NCI-H1105 treated with DMSO at 0.1 percent for 48 hours (cell line): ENCODE data around the gene TRIM25.
"Not testable (repeated sequence)": the region's sequence is repeated elsewhere in the genome, so short reads cannot be mapped to it uniquely, and the experiment has no call there.

ENCODE experiments used
- DNase-seq: peaks from one replicate; lab custom pipeline; 2025; lab: John Stamatoyannopoulos, UW

The TRIM25 gene, protein sequence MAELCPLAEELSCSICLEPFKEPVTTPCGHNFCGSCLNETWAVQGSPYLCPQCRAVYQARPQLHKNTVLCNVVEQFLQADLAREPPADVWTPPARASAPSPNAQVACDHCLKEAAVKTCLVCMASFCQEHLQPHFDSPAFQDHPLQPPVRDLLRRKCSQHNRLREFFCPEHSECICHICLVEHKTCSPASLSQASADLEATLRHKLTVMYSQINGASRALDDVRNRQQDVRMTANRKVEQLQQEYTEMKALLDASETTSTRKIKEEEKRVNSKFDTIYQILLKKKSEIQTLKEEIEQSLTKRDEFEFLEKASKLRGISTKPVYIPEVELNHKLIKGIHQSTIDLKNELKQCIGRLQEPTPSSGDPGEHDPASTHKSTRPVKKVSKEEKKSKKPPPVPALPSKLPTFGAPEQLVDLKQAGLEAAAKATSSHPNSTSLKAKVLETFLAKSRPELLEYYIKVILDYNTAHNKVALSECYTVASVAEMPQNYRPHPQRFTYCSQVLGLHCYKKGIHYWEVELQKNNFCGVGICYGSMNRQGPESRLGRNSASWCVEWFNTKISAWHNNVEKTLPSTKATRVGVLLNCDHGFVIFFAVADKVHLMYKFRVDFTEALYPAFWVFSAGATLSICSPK

DNA sequence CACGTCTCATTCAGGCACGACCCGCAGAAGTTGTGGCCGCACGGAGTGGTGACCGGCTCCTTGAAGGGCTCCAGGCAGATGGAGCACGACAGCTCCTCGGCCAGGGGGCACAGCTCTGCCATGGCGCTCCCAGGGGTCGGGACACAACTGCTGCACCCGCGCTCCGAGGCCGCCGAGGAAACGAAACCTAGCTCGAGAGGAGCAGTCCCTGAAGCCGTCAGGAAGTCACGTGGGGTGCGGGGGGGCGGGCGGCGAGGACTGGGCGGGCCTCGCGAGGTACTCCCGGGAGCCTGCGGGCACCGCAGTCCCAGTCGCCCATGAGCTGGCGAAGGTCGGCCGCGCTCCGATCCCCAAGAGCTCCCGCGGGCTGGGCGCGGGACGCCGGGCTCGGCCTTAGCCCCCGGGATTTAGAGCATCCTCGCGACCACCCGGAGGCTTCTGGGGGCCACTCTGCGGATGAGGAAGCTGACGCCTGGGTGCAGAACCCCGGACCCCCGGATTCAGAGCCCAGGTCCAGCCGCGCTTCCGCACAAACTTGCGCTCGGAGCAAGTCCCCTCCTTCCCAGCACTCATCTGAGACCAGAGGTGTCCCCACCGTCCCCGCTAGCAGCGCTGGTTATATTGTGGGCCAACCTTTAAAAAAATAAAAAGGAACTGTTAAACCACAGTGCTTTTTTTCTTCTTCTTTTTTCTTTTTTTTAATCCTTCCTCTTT, at the start of gene TRIM25:
TRIM25 (minus strand) TSS at position 183 of the 714 bp plus-strand sequence; CDS start at position 122, 61 bp downstream.
- peak; percentile 80 for DNase-seq

DNA sequence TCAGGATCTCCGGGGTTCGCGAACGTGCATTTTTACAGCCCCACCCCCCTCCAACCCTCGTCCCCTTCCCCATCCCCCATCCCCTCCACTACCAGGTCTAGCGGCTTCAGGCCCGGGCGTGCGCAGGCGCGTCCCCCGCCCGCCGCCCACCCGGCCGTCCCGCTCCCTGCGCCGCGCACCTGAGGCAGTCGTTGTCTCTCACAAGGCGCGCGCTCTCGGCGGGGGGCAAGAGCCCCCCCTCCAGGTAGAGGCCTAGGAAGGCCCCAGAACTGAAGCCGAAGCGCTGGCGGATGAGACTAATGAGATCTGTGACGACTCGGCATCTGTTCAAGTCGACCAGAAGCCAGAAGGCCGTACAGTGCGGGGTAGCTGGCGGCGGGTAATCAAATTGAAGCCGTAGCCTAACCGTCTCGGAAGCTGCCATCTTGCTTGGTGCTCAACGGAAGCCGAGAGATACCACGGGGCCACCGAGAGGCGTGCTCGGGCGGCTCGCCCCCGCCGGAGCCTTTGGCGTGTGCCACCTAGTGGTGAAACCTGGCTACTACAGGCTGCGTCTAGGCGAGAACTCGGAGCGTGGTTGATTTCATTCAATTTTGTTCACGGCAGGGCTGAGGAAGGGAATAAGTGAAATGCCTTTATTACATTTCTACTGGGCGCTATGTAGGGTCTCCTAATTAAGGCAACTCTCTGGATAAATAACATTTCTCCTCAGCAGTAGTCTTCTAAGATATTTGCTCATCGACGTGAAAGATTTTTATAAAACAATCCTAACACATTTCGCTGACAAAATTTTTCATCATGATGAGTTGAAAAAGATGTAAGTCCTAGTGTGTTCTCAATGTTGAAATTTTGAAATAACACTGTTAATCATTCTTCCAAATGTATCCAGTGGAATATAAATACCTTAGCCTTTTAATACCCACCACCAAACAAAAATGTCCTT, 47.0 kb upstream of the TRIM25 start, which contains the start of gene COIL:
COIL (minus strand) TSS at position 455 of the 943 bp plus-strand sequence; CDS start at position 424, 31 bp downstream.
- peak; percentile 91 for DNase-seq

DNA sequence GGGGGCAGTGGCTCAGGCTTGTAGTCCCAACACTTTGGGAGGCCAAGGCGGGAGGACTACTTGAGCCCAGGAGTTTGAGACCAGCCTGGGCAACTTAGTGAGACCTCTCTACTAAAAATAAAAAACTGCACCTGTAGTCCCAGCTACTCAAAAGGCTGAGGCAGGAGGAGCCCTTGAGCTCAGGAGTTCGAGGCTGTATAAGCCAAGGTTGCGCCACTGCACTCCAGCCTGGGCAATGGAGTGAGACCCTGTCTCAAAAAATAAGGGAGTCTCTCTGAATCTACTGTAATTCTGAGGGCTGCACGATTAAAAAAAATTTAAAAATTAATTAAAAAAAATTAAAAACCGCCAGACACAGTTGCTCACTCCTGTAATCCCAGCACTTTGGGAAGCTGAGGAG, 43.1 kb upstream of the TRIM25 start:
- no peak for DNase-seq

DNA sequence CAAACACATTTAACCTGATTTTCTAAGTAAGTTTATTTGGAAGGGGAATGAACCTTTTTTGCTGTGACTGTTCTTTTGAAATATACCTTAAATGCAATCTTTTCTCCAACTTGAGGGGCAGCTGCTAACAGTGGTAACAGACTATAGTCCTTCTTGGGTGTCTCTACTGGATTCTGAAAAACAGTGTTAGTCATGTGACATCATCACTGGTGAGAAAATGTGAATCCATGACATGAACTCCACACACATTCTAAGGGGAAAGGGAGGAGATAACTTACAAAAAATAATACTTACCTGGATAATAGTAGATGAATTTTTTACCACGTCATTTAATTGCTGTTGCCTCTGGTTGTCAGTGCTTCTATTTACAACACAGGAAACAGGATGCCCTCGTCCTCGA, 35.7 kb upstream of the TRIM25 start:
- no peak for DNase-seq

DNA sequence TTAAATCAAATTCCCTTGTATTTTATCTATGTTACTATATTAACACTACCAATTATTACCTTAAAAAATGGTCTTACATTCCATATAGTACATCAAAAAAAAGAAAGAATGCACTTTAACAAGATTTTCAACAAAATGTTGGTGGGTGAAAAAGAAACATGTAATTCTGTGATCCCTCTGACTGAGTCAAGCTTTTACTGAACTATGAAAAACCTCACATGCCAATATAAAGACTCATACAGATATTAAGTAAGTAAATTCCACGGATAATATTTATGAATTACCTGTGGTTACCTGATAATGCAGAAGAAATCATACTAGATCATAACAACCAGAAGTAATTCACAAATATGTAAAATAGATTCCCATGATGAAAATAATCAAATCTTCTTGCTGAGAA, 34.6 kb upstream of the TRIM25 start:
- no peak for DNase-seq

DNA sequence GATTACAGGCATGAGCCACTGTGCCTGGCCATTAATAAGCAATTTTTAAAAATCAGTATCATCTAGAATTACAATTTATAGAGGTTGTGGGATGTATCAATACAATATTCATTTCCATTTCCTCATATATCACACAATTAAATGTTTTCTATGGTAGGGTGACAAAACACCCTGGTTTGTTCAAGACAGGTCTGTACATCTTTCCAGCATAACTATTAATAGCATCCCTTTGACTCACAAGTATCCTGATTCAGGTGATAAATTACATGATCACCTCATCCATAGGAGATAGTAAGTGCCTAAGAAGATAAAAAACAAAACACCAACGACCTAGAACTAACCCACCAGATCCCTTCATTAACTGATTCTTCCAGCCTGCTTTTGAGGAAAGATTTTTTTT, 33.9 kb upstream of the TRIM25 start:
- no peak for DNase-seq

DNA sequence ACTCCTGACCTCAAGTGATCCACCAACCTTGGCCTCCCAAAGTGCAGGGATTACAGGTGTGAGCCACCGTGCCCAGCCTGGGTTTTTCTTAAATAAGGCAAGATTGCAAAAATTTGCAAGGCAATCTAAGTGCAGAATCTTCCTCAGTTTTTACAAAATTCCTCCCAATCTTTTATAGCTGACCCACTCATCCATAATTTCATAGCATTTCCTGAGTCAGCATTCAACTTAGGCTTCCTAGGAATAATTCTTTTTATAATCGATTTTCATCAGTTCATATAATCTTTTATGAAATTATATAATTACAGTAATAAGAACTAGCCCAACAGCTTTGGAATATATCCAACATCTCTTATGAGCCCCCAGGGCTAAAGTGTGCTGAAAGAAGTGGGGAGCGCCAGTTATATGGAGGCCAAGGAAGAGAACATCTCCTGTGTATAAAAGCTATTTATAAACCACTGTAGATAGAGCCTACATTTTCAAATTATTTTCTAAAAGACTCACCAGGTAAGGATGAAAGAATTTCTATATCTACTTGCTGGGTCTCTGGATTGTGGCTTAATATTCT, 32.2 kb upstream of the TRIM25 start:
- DNase-seq, result no peak

DNA sequence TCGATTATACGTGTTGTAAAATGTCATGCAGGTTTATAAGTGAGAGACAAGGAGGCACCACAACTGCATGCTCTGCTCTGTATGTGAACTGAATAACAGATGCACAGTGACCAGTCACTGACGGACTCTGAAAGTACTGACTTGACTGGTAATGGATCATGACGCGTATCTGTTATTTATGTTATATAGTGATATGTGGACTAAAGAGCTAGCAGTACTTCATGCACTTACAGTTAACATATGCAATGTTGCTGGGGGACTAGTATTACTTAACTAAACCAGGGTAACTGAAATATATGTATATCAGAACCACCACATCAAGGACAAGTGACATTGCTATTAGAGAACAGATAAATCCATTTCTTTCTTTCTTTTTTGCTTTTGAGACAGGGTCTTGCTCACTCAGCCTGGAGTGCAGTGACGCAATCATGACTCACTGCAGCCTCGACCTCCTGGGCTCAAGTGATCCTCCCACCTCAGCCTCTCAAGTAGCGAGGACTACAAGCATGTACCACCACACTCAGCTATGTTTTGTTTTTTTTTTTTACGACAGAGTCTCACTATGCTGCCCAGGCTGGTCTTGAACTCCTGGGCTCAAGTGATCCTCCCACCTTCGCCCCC, 29.8 kb upstream of the TRIM25 start:
- DNase-seq, result no peak

DNA sequence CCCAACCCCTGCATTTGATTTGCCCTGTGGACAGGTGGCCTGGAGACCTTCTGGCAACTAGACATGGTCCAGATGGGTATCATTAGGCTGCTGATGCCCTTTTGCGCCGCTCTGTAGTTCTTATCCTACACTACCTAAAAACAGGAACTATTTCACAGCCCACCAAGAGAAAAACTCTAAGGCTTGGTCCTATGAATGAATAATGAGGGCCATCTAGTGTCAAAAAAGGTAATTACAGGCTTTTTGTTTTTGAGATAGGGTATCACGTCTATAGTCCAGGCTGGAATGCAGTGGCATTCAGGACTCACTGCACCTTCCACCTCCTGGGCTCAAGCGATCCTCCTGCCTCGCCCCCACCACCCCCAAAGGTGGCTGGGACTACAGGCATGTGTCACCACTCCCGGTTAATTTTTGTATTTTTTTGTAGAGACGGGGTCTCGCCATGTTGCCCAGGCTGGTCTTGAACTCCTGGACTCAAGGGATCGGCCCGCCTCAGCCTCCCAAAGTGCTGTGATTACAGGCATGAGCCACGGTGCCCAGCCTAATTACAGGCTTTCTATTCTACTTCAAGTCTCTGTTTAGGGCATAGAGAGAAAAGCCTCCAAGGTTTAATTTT, 26.1 kb upstream of the TRIM25 start:
- DNase-seq, result peak; percentile 56

DNA sequence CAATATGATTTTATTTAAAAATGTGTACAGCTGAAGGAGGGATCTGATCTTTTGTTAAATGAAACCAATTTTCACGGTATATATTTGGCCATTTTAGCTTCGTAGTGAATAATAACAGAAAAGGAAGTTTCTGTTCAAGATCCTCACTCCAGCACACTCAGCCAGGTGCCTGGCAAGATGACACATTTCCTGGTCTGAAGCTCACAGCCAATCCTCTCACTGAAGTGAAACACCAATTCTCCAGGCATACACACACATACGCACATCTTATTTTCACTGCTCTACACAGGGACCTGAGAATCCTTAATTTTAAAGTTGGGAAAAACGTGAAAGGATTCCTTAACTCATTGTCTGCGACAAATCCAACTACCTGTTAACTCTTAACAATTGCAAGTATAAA, 24.4 kb upstream of the TRIM25 start:
- DNase-seq, result not testable (repeated sequence)

DNA sequence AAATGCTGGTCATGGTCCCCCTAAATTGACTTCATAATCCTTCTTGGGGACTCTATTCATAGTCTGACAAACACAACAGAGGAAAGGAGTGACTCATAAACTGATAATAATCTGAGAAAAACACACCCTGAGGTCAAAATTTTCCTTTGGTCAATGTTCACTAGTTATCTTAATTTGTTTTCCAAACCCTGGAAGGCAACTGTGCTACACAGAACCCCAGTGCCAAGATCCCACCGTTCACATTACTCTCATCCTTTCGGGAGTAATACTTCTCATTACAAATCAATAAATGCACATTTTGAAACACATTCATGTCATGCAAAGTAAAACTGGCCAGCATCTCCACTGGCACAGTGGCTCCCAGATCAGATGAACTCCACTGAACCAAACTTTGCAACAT, 23.8 kb upstream of the TRIM25 start:
- DNase-seq, result no peak

DNA sequence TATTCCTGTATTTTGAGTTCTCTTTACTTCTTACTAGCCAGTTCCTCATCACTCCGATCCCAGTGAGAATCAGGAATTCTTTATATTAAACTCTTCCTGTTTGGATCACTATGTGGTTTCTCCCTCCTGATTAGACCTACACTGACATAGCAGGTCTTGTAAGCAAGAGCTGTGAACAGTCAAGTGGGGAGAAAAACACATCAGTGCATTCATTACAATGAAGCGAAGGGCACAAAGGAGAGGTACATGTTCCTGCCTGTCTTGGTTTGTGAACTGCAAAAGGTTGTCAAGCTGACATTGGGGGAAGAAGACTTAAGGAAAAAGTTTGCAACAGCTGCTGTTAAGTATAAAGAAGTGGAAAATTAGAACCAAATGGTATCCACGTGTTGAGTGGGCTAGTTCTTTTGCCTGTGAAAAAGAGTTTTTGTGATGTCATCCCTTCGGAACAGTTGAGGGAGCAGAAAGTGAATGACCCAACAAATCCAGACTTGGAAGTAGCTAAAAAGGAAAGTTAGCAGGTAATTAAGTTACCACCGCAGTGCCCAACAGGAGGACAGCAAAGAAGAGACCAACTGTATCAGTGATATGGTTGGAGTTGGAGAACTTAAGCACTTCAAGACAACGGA, 23.0 kb upstream of the TRIM25 start:
- no peak for DNase-seq

DNA sequence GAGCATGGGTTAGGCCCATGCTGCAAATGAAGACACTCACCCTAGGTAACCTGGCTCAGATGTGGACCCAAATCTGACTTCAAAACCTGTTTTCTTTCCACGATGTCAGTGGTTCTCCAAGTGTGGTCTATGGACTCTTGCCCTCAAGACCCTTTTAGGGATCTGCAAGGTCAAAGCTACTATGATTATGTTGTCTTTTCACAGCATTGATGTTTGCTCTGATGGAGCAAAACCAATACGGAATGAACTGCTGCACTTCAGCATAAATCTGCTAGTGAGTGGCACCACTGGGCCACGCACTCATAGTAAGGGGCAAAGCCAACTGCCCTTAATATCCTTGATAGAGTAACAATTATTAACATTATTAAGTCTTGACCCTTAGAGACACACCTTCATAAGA, 21.6 kb upstream of the TRIM25 start:
- no peak for DNase-seq

DNA sequence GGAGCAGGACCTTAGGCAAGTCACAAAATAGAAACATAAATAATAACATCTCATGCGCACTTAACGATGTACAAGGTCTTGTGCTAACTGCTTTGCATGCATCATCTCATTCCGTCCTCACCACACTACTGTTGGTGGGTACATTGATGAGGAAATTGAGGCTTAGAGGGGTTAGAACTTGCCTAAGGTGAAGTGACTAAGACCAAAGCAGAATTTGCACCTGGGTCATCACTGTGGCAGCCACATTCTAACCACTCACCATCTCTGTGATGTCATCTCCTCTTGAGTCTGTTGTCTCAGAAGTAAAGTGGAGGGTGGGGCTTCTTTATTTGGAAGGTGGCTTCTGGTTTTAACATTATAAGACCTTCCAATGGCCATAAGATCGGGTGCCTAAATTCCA, 20.4 kb upstream of the TRIM25 start:
- DNase-seq, result no peak

DNA sequence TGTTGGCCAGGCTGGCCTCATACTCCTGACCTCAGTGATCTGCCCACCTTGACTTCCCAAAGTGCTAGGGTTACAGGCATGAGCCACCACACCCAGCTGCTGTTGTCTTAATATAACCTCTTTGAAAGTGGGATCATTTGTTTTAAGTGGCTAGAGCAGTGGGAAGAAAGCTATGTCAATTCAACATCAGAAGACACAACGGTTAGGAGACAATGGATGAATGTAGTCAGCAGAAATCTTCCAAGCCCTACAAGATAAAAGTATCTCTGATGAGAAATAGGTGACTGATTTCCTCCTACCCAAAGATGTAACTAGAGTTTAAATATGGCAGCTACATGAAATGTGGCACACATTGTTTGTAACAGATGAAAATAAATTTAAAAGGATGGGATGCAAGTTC, 20.0 kb upstream of the TRIM25 start:
- DNase-seq, result no peak

DNA sequence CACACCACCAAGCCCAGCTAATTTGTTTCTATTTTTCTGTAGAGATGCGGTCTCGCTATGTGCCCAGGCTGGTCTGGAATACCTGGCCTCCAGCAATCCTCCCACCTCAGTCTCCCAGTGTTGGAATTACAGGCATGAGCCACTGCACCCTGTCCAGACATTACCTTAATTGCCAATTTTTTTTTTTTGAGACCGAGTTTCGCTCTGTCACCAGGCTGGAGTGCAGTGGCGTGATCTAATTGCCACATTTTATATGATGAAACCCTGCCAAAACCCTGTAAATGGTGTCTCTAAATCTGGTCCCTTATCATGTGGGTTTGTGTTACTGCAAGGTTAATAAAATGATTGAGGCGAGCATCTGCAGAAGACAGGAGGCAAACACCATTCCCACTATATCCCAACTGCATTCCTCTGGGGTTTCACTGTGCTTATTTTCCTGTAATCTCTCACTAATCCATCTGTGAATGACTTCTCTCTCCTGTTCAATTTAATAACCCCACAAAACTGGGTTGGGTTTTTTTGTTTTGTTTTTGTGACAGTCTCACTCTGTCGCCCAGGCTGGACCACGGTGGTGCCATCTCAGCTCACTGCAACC, 19.4 kb upstream of the TRIM25 start:
- no peak for DNase-seq

DNA sequence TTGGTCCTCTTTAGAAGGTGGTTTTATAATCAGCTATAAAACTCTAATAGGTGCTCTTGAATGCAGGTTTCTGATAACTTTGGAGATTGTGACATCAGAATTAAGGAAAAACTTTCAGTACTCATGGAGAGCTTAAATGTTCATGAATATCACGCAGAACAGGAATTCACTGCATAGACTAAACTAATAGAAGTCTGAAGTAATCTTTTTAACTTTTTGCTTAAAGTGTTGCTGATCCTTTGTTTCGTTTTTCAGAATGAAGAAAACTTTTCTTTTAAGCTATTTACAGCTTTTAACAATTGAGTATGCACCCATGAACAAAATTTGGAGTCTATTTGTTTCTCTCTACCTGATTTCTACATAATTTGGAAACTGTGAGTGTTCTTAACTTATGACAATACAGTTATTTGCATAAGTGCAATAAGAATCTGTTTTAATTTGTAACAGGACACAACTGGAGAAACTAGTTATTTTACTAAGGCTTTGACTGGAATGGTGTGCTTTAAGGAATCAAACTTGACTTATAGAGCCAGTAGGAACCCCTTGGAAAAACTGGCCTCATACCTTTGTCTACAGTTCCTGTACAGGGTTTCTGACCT, 17.0 kb upstream of the TRIM25 start:
- no peak for DNase-seq

DNA sequence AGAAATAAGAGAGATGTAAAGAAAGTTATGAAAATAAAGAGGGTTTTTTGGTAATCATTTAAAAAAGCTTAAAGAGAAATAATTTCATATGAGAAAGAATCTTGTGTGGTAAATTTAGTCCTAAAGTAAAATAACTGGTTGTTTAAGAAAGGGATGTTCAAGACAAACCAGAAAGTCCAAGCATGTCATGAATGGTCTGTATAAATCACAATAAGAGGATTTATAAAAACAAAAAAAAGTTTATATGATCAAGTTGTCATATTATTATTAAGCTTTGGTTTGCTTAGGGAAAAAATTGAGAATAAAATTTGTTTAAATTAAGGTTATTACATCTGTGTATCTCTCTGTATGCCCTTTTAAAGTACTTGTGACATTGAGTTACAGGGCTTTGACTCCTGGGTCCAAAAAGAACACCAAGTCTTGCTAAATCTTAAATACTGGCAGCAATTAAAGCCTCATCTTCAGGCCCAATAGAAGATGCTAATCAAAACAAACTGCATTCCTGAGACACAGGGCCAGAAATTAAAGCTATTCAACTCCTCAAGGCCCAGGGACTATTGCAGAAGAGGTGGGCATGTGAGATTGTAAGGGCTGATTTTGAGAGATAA, 15.6 kb upstream of the TRIM25 start:
- no peak for DNase-seq

DNA sequence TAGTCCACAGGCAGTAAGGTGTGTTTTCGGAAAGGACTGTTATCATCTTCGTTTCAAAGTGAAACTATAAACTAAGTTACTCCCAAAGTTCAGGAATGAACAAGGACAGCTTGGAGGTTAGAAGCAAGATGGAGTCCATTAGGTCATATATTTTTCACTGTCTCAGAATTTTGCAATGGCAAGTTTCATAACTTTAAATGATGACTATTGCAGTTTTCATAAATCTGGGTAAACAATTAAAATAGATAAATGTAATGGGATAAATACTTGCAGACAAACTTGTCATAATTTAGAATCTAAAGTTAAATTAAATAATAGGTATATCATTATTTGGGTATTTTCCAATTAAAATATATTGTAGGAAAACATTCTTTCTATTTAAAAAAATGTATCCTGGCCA, 14.7 kb upstream of the TRIM25 start:
- DNase-seq, result no peak
